Right lobe of liver (tissue), 4 donors: ENCODE results near the gene GPR180.

Experiments
- CTCF ChIP-seq, 4 donors: fragments of 200-600 bp in 3 of 4; fragments of 450-650 bp in 1 of 4; IDR thresholded peaks; one replicate each; pipeline versions ENCODE4 v1.5.1 to v1.8.0; 2016 to 2022; ENCODE audit warnings: antibody characterized with exemption in 4 of 4, mild to moderate bottlenecking in 2 of 4
- POLR2A ChIP-seq: fragments of 450-650 bp; IDR thresholded peaks from one replicate; pipeline ENCODE4 v1.6.1; 2017; ENCODE audit warnings: antibody characterized with exemption, mild to moderate bottlenecking
- donor health status: DM: no; HTN: no; CAD: no.
- donor health status: DM: no; HTN: no; CAD: no.
- donor health status: DM: no; HTN: yes; CAD: no.

- TF ChIP-seq CTCF (IDR thresholded peaks at IDR 0.05) (no peak), POLR2A (no peak)
Observed at GRCh38 chr13:94673851-94674250, 72.2 kb downstream of the GPR180 start.
